ENCODE data around the gene EPO.
"Not testable (repeated sequence)": the region's sequence is repeated elsewhere in the genome, so short reads cannot be mapped to it uniquely, and the experiment has no call there.

The EPO gene

GRCh38 chr7:100753750-100754149, 33.5 kb downstream of the EPO start:
- H3K4me3 ChIP-seq (ENCODE audit: low read depth, low read length), result no peak overlapping the region
- no peak for TF ChIP-seq CTCF (IDR thresholded peaks at IDR 0.05; ENCODE audit: borderline replicate concordance, insufficient read depth, low read depth, low read length)

- no peak overlapping the region for H3K4me3 ChIP-seq (ENCODE audit: low read depth, low read length)
- no peak for TF ChIP-seq CTCF (IDR thresholded peaks at IDR 0.05; ENCODE audit: borderline replicate concordance, insufficient read depth, low read depth, low read length)
Measured at GRCh38 chr7:100759357-100760171, 39.3 kb downstream of the EPO start.

GRCh38 chr7:100762841-100763240, 42.6 kb downstream of the EPO start:
- H3K4me3 ChIP-seq (ENCODE audit: low read depth, low read length), result not testable (repeated sequence)

- TF ChIP-seq CTCF (IDR thresholded peaks at IDR 0.05; ENCODE audit: borderline replicate concordance, insufficient read depth, low read depth, low read length), result no peak
- no peak overlapping the region for H3K4me3 ChIP-seq (ENCODE audit: low read depth, low read length)
Measured at GRCh38 chr7:100763556-100764140, 43.4 kb downstream of the EPO start.

- TF ChIP-seq CTCF (IDR thresholded peaks at IDR 0.05; ENCODE audit: borderline replicate concordance, insufficient read depth, low read depth, low read length), result no peak
- no peak overlapping the region for H3K4me3 ChIP-seq (ENCODE audit: low read depth, low read length)
Measured at GRCh38 chr7:100764841-100765240, 44.6 kb downstream of the EPO start.

GRCh38 chr7:100765250-100765649, 45.0 kb downstream of the EPO start:
- no peak overlapping the region for H3K4me3 ChIP-seq (ENCODE audit: low read depth, low read length)
- TF ChIP-seq CTCF (IDR thresholded peaks at IDR 0.05; ENCODE audit: borderline replicate concordance, insufficient read depth, low read depth, low read length), result no peak

GRCh38 chr7:100768784-100769183, 48.5 kb downstream of the EPO start:
- no peak overlapping the region for H3K4me3 ChIP-seq (ENCODE audit: low read depth, low read length)
- TF ChIP-seq CTCF (IDR thresholded peaks at IDR 0.05; ENCODE audit: borderline replicate concordance, insufficient read depth, low read depth, low read length), result no peak
